ENCODE data around the gene SCYL1.

- no peak for TF ChIP-seq MAX (IDR thresholded peaks at IDR 0.05; ENCODE audit: low read depth, low read length)
- no peak for TF ChIP-seq CTCF (IDR thresholded peaks at IDR 0.05; ENCODE audit: low read depth, low read length)
- no peak for TF ChIP-seq POLR2A (IDR thresholded peaks at IDR 0.05; ENCODE audit: extremely low read depth, insufficient read length)
- no peak for TF ChIP-seq MYC (IDR thresholded peaks at IDR 0.05; ENCODE audit: low read depth, low read length)
Observed at GRCh38 chr11:65506290-65506771, 18.6 kb upstream of the SCYL1 start.

Measured in NB4 (cell line).